GM20431 (cell line): ENCODE results near the gene GP9.

Experiments used
- in situ Hi-C: fragments of 300-500 bp; cut with MseI, MboI; formaldehyde crosslinking; loops from one replicate; pipeline ENCODE4 v1.15.0; 2020; ENCODE audit warnings: low sequenced_read_pairs; ENCODE audit not compliant: unreplicated experiment

Gene GP9

DNA sequence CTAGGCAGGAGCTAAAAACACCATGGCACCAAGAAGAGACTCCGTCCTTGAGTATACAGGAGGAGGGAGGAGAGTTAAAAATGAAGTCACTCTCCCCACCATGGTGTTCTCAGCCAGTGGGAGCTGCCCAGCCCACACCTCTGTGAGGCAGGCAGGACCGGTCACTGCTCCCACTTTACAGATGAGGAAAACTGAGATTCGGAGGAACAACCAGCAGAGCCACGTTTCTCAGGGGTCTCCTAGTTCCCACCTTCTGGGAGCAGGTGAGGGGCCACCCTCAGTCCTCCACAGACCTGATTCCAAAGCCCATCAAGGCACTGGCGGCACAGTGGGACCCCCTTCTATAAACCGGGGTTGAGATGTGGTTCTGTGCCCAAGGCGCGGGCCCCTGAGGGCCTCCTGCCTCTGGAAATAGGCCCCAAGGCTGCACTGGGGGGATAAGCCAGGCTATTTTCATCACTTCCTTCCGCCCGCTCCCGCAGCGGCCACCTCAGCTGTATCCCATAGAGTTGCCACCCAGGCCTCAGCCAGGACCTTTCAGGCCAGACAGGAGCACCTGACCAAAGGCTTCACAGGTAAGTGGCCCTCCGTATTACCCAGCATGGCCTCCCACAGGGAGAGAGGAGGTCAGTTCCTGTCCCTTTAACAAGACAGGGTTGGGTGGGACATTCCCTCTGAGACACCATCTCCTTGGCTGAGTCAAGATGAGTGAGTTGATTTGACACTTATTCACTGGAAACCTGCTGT is at the start of gene GP9:
TSS of gene GP9 (plus strand) at position 504 of the 747 bp plus-strand sequence. CDS start 961 bp downstream, outside the sequence.
- in situ Hi-C loops = no loop called here

DNA sequence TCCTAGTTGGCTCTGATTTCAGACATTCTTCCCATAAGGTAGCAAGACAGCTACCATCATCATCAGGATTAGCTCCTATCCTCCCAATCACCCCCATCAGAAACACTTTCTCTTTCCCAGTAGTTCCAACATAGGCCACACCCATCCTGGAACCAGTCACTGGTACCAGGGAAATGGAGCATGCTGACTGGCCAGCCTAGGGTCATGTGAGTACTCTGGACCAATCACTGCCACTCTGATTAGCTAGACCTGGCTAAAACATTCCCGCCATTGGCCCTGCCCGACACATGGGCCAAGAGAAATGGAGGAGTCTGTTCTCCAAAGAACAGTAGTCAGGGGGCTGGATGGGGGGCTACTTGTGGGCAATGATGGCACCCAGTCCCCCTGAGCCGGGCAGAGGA is 47.1 kb upstream of the GP9 start:
- in situ Hi-C loops = no loop called here

DNA sequence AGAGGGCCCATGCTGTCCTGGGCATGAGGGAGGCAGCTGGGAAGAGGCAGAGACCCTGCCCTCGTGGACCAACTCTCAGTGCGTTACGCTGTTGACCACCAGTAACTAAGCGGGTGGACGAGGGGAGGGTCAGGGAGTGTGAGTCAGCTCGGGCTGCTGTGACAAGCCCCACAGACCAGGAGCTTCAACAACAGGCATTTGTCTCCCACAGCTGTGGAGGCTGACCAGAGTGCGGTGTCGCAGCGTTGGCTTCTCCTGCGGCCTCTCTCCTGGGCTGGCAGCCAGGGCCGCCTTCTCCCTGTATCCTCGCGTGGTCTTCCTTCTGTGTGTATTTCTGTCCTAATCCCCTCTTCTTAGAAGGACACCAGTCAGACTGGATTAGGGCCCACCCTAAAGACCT is 46.4 kb upstream of the GP9 start:
- in situ Hi-C loops = no loop called here

DNA sequence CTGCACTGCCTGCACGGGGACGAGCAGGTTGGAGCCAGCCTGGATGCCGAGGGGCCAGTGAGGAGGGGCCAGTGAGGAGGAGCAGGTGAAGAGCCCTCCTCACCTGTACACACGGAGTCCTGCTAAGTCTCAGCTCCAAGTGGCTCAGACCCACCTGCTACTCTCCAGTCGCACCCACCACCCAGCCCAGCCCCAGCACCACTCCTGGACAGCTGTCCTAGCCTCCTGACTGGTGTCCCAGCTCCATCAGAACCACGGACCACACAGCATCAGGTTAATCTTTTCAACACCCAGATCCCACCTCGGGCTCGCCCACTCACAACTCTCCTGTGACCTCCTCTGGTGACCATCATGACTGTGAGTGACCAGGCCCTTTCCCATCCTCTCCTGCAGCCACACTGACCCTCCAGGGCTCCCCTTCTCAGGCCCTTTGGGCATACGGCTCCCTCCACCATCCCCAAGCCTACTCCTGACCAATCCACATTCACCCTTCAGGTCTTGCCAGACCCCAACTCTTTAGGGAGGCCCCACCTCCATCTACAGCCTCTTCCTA is 45.7 kb upstream of the GP9 start:
- in situ Hi-C loops = no loop called here

DNA sequence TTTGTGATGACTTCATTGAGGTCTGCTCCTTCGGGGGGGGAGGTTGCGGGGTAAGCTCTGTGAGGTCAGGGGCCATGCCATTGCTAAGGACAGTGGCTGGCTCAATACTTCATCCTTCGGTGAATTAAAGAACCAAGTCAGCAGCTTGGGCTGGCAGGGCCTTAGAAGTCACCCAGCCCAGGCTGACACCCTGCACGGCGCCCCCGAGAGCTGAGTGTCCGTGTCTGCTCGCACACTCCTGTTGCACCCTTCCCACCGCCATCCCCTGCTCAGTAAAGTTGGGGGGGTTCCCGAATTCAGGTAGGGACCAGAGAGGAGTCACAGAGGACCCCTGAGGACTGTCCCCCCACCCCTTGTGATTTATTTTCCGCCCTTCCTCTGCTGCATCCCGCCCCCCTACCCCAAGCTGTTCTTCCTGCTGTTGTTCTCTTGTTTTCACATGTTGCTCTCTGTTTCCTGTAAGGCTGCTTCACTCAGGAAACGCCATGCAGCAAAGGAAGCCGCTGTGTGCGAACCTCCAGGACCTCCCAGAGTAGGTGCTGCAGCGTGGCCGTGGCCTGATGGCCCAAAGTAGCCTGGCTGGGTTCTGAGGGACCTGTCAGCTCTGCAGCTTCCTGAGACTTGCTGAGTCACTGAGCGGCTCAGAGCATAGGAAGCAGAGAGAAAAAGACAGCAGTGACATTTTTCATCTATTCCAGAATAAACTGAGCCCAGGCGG is 45.0 kb upstream of the GP9 start:
- in situ Hi-C loops = no loop called here

DNA sequence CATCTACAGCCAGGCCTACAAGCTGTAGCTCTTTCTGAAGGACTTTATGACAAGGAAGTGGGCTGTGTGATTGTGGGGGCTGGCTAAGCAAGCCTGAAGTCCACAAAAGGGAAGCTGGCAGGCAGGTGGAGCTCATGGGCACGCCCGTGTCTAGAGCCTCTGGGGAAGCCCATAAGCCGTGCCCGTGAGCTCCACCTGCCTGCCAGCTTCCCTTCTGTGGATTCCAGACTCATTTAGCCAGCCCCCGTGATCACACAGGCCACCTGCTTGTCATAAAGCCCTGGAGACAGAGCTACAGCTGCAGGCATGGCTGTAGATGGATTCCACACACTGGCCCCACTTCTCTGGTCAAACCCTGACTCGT is 44.2 kb upstream of the GP9 start:
- in situ Hi-C loops = no loop called here

DNA sequence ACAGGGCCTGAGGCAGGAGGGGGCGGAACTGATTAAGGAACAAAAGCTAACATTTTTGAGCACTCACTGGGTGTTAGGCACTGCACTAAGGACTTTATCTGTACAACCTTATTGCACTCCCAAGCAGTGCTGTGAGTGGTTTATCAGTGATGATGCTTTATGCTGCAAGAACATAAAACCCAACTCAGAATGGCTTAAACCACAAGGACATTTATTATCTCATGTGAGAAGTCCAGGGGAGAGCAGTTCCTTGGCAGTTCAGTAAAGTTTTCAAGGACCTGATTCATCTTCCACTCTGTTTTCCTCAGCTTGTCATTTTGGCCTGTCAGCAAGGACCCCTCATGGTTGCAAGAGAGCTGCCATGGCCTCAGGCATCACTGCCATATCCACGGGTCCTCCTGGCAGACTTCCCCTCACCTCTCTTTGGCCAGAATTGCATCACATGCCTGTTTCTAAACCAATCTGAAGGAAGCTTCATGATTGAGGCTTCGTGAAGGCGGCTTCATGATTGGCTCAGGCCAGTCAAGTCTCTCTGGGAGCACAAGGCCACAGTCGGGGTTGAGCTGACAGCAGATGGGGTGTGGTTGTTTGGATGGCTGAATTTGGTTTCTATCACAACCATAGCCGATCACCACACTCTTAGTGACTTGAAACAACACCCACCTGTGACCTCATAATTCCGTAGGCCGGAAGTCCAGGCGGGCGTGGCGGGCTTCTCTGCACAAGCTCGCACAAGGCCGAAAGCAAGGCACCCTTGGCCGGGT is 43.7 kb upstream of the GP9 start:
- in situ Hi-C loops = no loop called here

DNA sequence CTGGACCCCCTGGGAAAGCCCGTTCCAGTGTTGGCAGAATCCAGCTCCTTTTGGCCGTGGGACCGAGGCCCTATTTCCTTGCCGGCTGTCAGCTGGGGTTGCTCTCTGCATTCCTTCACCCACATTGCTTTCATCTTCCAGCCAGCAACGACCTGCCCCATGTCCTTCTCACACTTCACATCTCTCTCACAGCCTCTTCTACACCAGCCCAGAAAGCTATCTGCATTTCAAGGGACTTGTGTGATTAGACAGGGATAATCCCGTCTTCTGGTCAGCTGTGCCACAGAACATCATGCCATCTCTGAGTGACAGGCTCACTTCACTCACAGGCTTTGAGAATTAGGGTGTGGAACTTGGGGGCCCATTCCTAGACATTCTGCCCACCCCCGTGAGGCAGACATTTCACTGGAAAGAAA is 43.1 kb upstream of the GP9 start:
- in situ Hi-C loops = no loop called here

DNA sequence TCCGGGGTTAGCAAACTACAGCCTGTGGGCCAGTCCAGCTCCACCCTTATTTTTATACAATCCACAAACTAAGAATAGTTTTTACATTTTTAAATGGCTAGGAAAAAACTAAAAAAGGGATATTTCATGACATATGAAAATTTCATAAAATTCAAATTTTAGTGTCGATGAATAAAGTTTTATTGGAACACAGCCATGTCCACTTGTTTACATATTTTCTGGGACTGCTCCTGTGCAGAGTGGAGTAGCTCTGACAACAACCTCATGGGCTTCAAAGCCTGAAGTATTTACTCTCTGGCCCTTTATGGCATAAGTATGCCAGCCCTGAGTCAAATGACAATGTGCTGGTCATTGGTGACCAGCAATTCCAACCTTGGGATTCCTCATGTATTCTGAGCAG is 42.3 kb upstream of the GP9 start:
- in situ Hi-C loops = no loop called here

DNA sequence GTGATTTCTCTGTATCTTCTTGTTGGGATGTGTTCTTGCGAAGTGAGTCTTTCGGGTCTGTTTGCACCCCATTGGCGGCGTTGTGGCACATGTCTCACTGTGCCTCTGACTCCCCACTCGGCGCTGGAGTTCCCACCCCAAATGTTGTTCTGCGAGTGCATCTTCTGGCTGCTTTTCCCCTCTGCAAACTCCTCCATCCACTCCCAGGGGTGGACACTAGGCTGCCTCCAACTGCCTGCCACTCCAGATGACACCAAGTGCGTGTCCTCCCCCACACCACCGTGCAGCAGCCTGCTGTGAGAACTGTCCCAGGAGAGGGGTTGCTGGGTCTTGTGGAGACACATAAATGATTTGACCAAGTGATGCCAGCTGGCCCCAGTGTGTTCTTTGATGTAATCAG is 41.8 kb upstream of the GP9 start:
- in situ Hi-C loops = no loop called here

DNA sequence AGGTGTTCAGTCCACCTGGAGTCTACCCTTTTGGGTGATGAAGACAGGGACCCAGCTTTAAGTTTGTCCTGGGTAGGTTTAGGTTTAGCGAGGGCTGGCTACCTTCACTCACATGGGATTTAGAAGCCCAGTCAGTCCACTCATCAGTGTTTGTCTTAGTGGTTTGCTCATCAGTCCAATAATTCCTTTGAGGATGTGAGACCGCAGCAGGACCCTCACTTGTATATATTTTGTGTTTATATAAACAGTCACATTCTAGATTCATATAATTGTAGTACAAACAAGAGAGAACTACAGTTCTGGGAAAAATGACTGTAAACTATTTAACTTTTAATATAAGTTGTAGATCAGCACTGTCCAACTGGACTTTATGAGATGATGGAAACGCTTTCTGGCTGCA is 41.3 kb upstream of the GP9 start:
- in situ Hi-C loops = no loop called here

DNA sequence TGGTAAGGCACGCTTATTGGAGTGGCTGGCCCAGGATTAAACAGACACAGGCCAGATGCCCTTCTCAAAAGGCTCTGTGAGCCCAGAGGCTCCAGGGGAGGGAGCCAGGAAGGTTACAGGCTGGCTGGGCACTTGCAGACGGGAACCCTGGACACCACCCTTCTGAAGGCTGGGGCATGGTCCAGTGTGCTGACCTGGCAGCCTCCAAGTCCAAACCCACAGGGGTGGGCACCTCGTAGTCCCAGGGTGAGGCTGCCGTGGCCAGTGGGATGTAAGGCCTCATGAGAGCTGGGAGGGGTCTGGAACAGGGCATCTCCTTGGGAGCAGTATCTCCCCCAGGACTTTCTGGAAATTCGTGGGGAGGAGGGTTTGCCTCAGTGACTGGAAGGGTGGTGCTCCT is 39.9 kb upstream of the GP9 start:
- in situ Hi-C loops = no loop called here

DNA sequence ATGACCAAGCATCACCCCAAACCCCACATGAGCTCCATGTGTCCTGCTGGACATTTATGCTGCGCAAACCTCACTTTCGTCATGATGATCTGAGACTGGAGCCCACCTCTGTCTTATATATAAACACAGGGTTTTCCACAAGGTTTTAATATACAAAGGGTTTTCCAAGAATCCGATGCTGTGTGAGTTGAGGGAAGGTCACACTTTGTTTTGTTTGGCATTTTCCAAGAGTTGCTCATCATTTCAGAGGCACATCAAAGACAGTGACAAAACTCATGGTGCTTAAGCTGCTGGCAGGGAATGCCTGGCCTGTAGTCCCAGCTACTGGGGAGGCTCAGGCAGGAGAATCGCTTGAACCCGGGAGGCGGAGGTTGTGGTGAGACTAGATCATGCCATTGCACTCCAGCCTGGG is 39.4 kb upstream of the GP9 start:
- in situ Hi-C loops = no loop called here

DNA sequence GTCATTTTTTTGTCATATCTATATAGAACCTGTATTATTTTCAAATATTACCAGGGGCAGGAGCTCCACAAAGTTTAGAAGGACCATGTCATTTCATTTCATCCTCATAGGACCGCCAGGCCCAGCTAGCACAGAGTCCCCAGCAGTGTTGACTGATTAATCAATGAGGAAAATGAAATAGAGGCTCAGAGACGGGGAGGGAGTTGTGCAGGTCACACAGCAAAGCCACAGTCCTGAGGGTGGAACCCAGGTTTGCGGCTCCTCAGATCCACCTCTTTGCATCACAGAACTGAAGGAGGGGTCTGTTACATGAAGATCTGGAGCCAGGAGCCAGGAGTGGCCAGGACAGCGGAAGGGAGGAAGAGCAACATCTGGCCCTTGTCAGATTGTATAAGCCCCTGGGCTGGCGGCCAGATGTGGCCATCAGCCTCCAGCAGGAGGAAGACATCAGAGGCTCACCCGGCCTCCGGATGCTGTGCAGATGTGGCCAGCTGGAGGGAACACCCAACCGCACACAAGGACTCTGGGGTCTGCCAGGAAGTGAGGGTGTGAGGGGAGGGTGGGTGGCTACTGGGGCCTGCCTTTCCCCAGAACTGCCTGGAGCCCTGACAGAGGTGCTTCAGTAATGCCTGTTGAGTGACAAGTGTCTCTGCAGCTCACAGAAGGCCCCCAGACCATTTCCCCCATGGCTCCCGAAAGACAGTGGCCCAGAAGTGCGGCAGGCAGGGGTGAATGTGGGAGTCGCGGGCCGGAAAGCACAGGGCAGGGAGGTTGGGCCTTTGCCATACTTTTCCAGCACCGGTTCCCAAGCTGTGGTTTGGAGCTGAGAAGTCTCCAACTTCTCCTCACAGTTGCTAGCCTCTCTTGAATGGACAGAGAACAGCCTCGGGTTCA is 38.2 kb upstream of the GP9 start:
- in situ Hi-C loops = no loop called here

DNA sequence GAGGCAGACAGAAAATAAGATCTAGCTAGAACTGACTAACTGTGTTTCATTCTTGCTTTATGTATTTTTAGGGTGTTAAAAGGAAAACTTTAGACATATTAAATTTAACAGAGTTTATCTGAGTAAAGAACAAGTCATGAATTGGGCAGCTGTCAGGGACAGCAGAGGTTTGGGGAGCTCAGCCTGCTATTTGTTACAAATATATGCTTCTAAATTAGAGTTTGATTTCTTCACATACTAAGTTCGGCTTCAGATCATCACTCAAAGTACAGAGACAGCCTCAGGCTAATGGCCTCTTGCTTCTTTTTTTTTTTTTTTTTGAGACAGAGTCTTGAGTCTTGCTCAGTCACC is 37.6 kb upstream of the GP9 start:
- in situ Hi-C loops = no loop called here

DNA sequence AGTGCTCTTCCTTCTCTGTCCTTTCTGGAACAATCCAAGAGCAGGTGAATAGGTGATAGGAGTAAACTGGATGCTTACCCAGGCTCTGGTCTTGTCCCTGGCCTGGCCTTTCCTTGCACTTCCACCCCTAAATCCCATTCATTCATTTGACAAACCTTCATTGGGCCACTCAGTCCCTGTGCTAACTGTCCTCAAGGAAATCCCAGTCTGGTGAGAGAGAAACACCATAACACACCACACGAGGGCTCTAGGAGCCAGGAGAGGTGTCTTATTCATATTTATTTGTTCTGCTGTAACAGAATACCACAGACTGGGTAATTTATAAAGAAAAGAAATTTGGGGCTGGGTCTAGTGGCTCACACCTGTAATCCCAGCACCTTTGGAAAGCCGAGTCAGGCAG is 36.7 kb upstream of the GP9 start:
- in situ Hi-C loops = no loop called here

DNA sequence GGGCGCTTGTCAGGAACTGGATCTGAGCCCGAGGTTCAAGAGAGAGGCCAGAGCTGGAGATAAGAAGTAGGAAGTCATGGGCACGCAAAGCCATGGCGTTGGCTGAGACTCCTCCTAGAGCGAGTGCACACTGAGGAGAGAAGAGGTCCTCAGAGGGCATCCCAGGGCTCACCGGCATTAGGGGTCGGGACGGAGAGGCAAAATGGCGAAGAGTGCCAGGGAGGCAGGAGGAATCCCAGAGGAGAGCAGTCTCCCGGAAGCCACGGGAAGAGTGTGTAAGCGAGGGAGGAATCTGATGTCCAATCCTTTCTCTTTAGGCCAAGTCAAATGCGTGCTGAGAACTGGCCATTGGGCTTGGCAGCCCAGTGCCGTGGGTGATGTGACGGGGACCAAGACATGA is 35.5 kb upstream of the GP9 start:
- in situ Hi-C loops = no loop called here

DNA sequence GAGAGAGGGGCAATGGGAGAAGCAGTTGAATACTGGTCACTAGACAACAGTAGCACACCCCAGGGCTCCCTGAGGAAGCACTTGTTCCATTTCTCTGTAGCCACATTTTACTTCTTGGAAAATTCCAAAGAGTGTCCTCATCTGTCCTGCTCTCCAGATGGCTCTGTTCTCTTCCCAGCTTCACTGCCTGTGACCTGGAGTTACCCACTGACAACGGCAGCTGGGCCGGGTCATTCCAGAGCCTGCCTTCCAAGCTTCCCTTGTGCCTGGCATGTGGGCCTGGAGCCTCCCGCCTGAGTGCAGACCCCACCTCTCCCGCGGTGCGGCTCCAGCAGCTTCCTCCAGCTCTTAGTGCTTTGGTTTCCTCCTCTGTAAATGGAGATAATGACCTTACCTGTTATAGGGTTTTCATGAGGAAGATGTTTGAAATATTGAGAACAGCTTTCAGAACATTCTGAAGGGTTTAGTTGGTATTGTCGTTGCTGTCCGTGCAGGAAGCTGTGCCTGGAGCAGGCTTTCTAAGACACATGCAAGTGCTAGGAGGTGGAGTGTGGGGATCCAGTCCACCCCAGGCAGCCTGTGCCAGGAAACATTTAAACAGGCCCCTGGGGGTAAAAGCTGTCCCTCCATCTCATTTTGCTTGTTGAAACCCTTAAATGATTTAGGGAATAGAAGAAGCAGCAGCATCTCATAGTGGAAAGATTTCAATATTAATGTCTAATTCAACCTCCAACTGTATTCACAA is 34.7 kb upstream of the GP9 start:
- in situ Hi-C loops = no loop called here
